GM12878 (cell line): Measurements from ENCODE around the gene KRT14. TPM values are rescaled to one million over a fixed set of nuclear protein-coding genes. Genes with fewer than 3 reads are reported as not detected.

Experiments
- ATAC-seq: fragments of 200-7000 bp; cut with Tn5 transposase; 3 replicates; pipeline ENCODE4 v1.9.1; 2020; ENCODE audit warnings: mild to moderate bottlenecking, moderate library complexity
- BruUV-seq: library from RNA; stranded (reverse); fragments of 400-500 nt; replicated peaks from 2 replicates; lab custom pipeline; 2021; lab: Mats Ljungman, UMichigan
- CTCF ChIA-PET: fragments of 300-600 bp; sonication (Branson Sonifier 250); formaldehyde crosslinking; extraction: SDS; loops from one replicate; lab custom pipeline; 2021; ENCODE audit warnings: inconsistent platforms; lab: Yijun Ruan, JAX
- POLR2A ChIA-PET: fragments of 350-600 bp; formaldehyde crosslinking; extraction: SDS; loops from one replicate; lab custom pipeline; 2021; ENCODE audit warnings: inconsistent platforms; lab: Charles Lee
- RAD21 ChIA-PET: fragments of 300-600 bp; sonication (Branson Sonifier 250); formaldehyde crosslinking; loops from one replicate; lab custom pipeline; 2023; ENCODE audit warnings: antibody characterized with exemption; ENCODE audit not compliant: unreplicated experiment; lab: Charles Lee
- SMC1A ChIA-PET: fragments of 300-600 bp; sonication (Branson Sonifier 250); formaldehyde crosslinking; loops from one replicate; lab custom pipeline; 2023; ENCODE audit not compliant: unreplicated experiment, uncharacterized antibody; lab: Charles Lee
- DNase-seq: peaks from one replicate; pipeline ENCODE4 v3.0.0-alpha.2; 2011; ENCODE audit warnings: low read depth, low spot score
- FAIRE-seq: peaks from 3 replicates; lab custom pipeline; 2011; peaks lifted over from hg19 to GRCh38; lab: Jason Lieb, UNC
- H2AFZ ChIP-seq: 2 replicates; pipeline ENCODE4 v1.6.0; 2011; ENCODE audit warnings: low read depth, low read length, control low read depth; ENCODE audit not compliant: control insufficient read depth
- H3K27ac ChIP-seq: 2 replicates; pipeline ENCODE4 v1.5.1; 2011; ENCODE audit warnings: control low read depth; ENCODE audit not compliant: control insufficient read depth, insufficient read depth
- H3K27me3 ChIP-seq, 2 experiments: replicated peaks in 1 of 2; 2 replicates each; pipeline versions ENCODE4 v1.6.0 to v1.6.1; 2011; ENCODE audit warnings: low read length in 1 of 2; ENCODE audit not compliant: control insufficient read depth in 2 of 2, insufficient read depth in 2 of 2
- H3K36me3 ChIP-seq, 2 experiments: 2 replicates each; pipeline ENCODE4 v1.5.1; 2011; ENCODE audit warnings: low read length in 1 of 2; ENCODE audit not compliant: control insufficient read depth in 2 of 2, insufficient read depth in 2 of 2
- H3K4me1 ChIP-seq: 2 replicates; pipeline ENCODE4 v1.6.1; 2011; ENCODE audit warnings: mild to moderate bottlenecking, low read length, moderate library complexity, mixed read lengths; ENCODE audit not compliant: control insufficient read depth, insufficient read depth
- H3K4me2 ChIP-seq: 2 replicates; pipeline ENCODE4 v1.6.0; 2011; ENCODE audit warnings: control low read depth; ENCODE audit not compliant: control insufficient read depth, insufficient read depth
- H3K4me3 ChIP-seq: fragments of 200-600 bp; sonication (generic); 2 replicates; pipeline ENCODE4 v1.5.1; 2016
- H3K79me2 ChIP-seq: 2 replicates; pipeline ENCODE4 v1.6.0; 2011; ENCODE audit warnings: low read length; ENCODE audit not compliant: control insufficient read depth, insufficient read depth
- H3K9ac ChIP-seq: 2 replicates; pipeline ENCODE4 v1.8.0; 2011; ENCODE audit warnings: low read length, control low read depth, mixed read lengths; ENCODE audit not compliant: control insufficient read depth, insufficient read depth
- H3K9me3 ChIP-seq: replicated peaks from 3 replicates; pipeline ENCODE4 v1.5.1; 2011; ENCODE audit warnings: mild to moderate bottlenecking, low read length; ENCODE audit not compliant: control insufficient read depth, insufficient read depth
- H4K20me1 ChIP-seq: 2 replicates; pipeline ENCODE4 v1.6.0; 2011; ENCODE audit not compliant: control insufficient read depth, insufficient read depth
- BCL3 ChIP-seq: IDR thresholded peaks from 2 replicates; pipeline ENCODE4 v1.6.1; 2011; ENCODE audit warnings: borderline replicate concordance, low read depth, mild to moderate bottlenecking, moderate library complexity, low read length; ENCODE audit not compliant: insufficient read depth, poor library complexity, severe bottlenecking
- BRCA1 ChIP-seq: IDR thresholded peaks from 2 replicates; pipeline ENCODE4 v1.6.1; 2011; ENCODE audit warnings: low read depth, low read length, improper control_type of control experiment
- CBX5 ChIP-seq: sonication (generic); IDR thresholded peaks from 2 replicates; pipeline ENCODE4 v1.6.1; 2016; ENCODE audit warnings: low read depth, moderate library complexity, mild to moderate bottlenecking, inconsistent platforms
- EGR1 ChIP-seq, 2 experiments: IDR thresholded peaks; 1 replicate in 1 of 2; 2 replicates in 1 of 2; pipeline ENCODE4 v1.6.1; 2011 to 2012; ENCODE audit warnings: low read depth in 2 of 2, low read length in 2 of 2, borderline replicate concordance in 1 of 2, mild to moderate bottlenecking in 1 of 2, moderate library complexity in 1 of 2
- FOS ChIP-seq: IDR thresholded peaks from 3 replicates; pipeline ENCODE4 v1.6.1; 2011; ENCODE audit warnings: borderline replicate concordance; ENCODE audit not compliant: insufficient read length; ENCODE audit errors: extremely low read depth
- PAX5 ChIP-seq: IDR thresholded peaks from 2 replicates; pipeline ENCODE4 v1.6.1; 2011; ENCODE audit warnings: low read depth, low read length, borderline replicate concordance
- PAX8 ChIP-seq: fragments of 450-650 bp; IDR thresholded peaks from 2 replicates; pipeline ENCODE4 v1.6.1; 2017; ENCODE audit warnings: mild to moderate bottlenecking, moderate library complexity
- PRDM15 ChIP-seq: fragments of 450-650 bp; formaldehyde crosslinking; IDR thresholded peaks from 2 replicates; pipeline ENCODE4 v1.4.0; 2020; ENCODE audit warnings: mild to moderate bottlenecking, moderate library complexity
- SREBF1 ChIP-seq: IDR thresholded peaks from 2 replicates; pipeline ENCODE4 v1.6.1; 2012; ENCODE audit warnings: mild to moderate bottlenecking, low read length
- TBL1XR1 ChIP-seq: IDR thresholded peaks from 2 replicates; pipeline ENCODE4 v1.6.1; 2012; ENCODE audit warnings: low read depth, low read length, improper control_type of control experiment
- WRNIP1 ChIP-seq: IDR thresholded peaks from 2 replicates; pipeline ENCODE4 v1.6.1; 2011; ENCODE audit warnings: low read depth, low read length, improper control_type of control experiment, borderline replicate concordance
- ZBED1 ChIP-seq: IDR thresholded peaks from 2 replicates; pipeline ENCODE4 v1.6.1; 2016; ENCODE audit warnings: borderline replicate concordance
- ZNF384 ChIP-seq: IDR thresholded peaks from 2 replicates; pipeline ENCODE4 v1.6.1; 2012; ENCODE audit warnings: low read depth, mild to moderate bottlenecking, low read length, improper control_type of control experiment, borderline replicate concordance
- ZNF592 ChIP-seq: fragments of 450-650 bp; IDR thresholded peaks from 2 replicates; pipeline ENCODE4 v1.6.1; 2017; ENCODE audit warnings: mild to moderate bottlenecking, moderate library complexity
- WGBS: methylation state at CpG from one replicate; pipeline ENCODE4 v1.1.6; 2016; ENCODE audit warnings: low lambda C conversion rate; ENCODE audit not compliant: insufficient replicate concordance, insufficient coverage; ENCODE audit errors: missing lambda C conversion rate; 5-methylcytosine and 5-hydroxymethylcytosine counted together
- in situ Hi-C: fragments of 300-500 bp; cut with MboI; formaldehyde crosslinking; loops from 9 replicates; pipeline ENCODE4 v1.14.3; 2018; ENCODE audit warnings: mixed read lengths
- intact Hi-C: fragments of 100-400 bp; cut with micrococcal nuclease; formaldehyde crosslinking; loops from one replicate; pipeline ENCODE4 v1.14.2; 2022; ENCODE audit not compliant: unreplicated experiment
- polyA plus RNA-seq, 11 experiments: library from polyadenylated mRNA; depleted of rRNA in 4 of 11; unstranded in 6 of 11; stranded (reverse) in 5 of 11; fragments of >200 nt; fragmentation: Nextera tagmentation in 4 of 11; fragmentation: Illumina TruSeq in 1 of 11; extraction: Ambion mirVana in 4 of 11; extraction: Trizol in 1 of 11; gene quantifications; 1 replicate in 1 of 11; 2 replicates in 10 of 11; pipeline versions ENCODE4 v1.2.1 to v1.2.3, GENCODE V29; 2011 to 2016; ENCODE audit warnings: inconsistent platforms in 2 of 11, missing spikeins in 2 of 11, low read depth in 1 of 11
- total RNA-seq, 4 experiments: library from RNA; depleted of rRNA in 3 of 4; stranded (reverse); fragments of >200 nt in 3 of 4; fragmentation: Illumina TruSeq in 1 of 4; extraction: Trizol in 1 of 4; gene quantifications; 2 replicates each; pipeline versions ENCODE4 v1.2.1 to v1.2.3, GENCODE V29; 2013 to 2021

Gene KRT14
- total and polyA plus RNA-seq, 10 of the 15 experiments (the other 5 are each of a cell fraction or from before 2014, with no cell fraction given), result 1.5 TPM; not detected in 9

- FAIRE-seq (no peak), DNase-seq (no peak), ATAC-seq (no peak)
- no peaks in the 10 kb centered on the region for H3K79me2 ChIP-seq
- H3K4me1 ChIP-seq, result no peaks in the 10 kb centered on the region
- H3K9me3 ChIP-seq, result no peaks in the 10 kb centered on the region
- WGBS, result 25% methylated on average over 15 of the region's 15 CpGs
- in situ Hi-C loops, result no loop called here
- TF ChIP-seq BCL3 (no peak), PAX5 (no peak), ZNF384 (no peak), PAX8 (no peak), BRCA1 (no peak), SREBF1 (no peak), ZBED1 (no peak), WRNIP1 (no peak), ZNF592 (no peak), EGR1 (IDR thresholded peaks at IDR 0.05; ENCODE audit: borderline replicate concordance in 1 of 2, low read depth in 2 of 2, low read length in 2 of 2) (no peak), CBX5 (no peak), FOS (no peak), PRDM15 (no peak), TBL1XR1 (no peak)
- no peak overlapping the region for H3K4me3 ChIP-seq
- BruUV-seq, result no TSS peak
- no peaks in the 10 kb centered on the region for H3K36me3 ChIP-seq
- ChIA-PET CTCF (interaction anchor here (0.9 to 1.4 kb wide), 3 partner anchors 13 to 127 kb away, joined by 3 to 4 read pairs (median 3); no protein-coding TSS in a partner anchor), RAD21 (no interaction called here), SMC1A (interaction anchor here (1.5 kb wide), 1 partner anchor 13 kb away, joined by 5 read pairs; no protein-coding TSS in a partner anchor), POLR2A (no interaction called here)
- H2AFZ ChIP-seq, result no peak overlapping the region
- peaks cover 3% of the 10 kb centered on the region in 2 experiments; a peak in 3 of 4 replicates for H3K27me3 ChIP-seq
- H3K27ac ChIP-seq, result no peak overlapping the region
- intact Hi-C loops, result no loop called here
- no peaks in the 10 kb centered on the region for H4K20me1 ChIP-seq
- H3K4me2 ChIP-seq, result no peak overlapping the region
- no peak overlapping the region for H3K9ac ChIP-seq
These were observed 50.8 kb downstream of the KRT14 start for GRCh38 chr17:41535764-41536481.
